ENCODE results near the gene CCDC160.
"Not testable (repeated sequence)": the region's sequence is repeated elsewhere in the genome, so short reads cannot be mapped to it uniquely, and the experiment has no call there.

CCDC160 gene

GRCh38 chrX:134236626-134237614 is at the start of gene CCDC160:
Gene CCDC160, plus strand, starts transcription at chrX:134237182. Its CDS starts 7,619 bp downstream, at chrX:134244801.
- DNase-seq (ENCODE audit: low read depth): no peak

- DNase-seq (ENCODE audit: low read depth): no peak
Measured at GRCh38 chrX:134191281-134191680, 45.7 kb upstream of the CCDC160 start.

- no peak for DNase-seq (ENCODE audit: low read depth)
Measured at GRCh38 chrX:134194915-134195314, 42.1 kb upstream of the CCDC160 start.

DNA sequence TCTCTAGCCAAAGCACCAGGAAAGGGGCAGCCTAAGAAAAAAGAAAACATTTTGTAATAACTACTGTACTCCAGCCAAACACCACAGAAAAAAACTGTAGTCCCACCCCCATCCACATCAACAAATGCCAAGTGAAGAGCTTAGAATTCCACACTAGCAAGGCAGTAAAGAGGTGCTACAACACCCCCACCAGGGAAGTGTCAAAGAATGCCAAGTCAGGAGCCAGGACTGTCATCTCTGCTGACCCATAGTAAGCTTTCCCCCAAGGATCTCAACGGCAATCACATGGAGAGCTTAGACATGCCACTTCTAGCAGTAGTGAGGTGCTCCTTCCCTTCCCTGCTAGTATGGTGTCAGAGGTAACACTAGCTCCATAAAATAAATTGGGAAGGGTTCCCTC is 34.4 kb upstream of the CCDC160 start:
- no peak for DNase-seq (ENCODE audit: low read depth)

DNA sequence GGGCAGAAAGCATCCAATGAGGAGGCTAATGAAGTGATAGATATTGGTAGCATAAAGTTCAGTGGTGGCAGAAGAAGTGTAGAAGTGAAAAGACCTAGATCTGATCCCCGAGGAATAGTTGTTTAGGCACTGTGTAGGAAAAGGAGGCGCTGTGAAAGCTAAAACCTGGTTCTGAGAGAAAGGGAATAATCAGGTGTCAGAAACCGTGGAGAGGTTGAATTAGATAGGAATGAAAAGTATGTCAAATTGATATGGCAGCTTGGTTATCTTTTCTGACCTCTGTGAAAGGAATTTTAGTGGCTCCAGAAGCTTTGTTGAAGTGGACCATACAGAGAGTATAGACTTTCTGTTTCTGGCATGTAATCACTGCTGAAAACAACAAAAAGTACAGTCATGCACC is 30.8 kb upstream of the CCDC160 start:
- no peak for DNase-seq (ENCODE audit: low read depth)

DNA sequence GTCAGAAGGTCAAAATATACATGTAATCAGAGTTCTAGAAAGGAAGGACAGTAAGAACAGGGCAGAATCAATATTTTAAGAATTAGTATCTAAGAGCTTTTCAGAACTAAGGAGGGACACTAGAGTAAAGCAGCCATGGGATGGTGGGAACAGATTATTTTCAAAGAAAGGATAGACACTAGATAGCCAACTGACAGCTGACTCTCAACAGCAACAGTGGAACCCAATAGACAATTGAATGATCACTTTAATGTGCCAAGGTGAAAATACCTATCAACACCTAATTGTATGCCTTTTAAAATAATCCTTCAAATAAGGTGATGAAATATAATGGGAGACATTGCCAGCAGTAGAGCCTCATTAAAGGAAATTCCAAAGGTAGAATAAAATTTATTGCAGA is 26.5 kb upstream of the CCDC160 start:
- DNase-seq (ENCODE audit: low read depth): no peak

GRCh38 chrX:134235236-134235635 is 1.7 kb upstream of the CCDC160 start:
- no peak for DNase-seq (ENCODE audit: low read depth)

GRCh38 chrX:134238144-134238543 is 1.2 kb downstream of the CCDC160 start:
- DNase-seq (ENCODE audit: low read depth): not testable (repeated sequence)

- no peak for DNase-seq (ENCODE audit: low read depth)
Measured at GRCh38 chrX:134239016-134239415, 2.0 kb downstream of the CCDC160 start.

DNA sequence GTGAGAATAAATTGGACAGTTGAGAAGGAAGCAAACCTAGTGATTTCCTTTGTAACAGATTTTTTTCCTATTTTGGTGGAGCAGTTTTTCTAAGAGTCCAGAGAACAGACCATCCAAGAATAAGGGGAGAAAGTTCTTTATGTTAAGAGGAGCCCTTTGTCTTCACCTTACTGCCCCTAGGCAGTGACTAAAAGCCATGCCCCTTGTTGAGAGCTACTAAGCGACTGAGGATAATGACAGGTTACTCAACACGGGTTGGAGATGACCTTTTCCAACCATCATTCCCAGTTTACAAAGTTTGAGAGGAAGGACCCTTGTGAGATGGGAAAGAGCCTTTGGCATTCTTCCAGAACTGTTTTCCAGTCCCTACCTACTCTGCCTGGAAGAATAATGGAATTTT is 3.2 kb downstream of the CCDC160 start:
- DNase-seq (ENCODE audit: low read depth): no peak

- no peak for DNase-seq (ENCODE audit: low read depth)
Measured at GRCh38 chrX:134241960-134242619, 5.1 kb downstream of the CCDC160 start.

DNA sequence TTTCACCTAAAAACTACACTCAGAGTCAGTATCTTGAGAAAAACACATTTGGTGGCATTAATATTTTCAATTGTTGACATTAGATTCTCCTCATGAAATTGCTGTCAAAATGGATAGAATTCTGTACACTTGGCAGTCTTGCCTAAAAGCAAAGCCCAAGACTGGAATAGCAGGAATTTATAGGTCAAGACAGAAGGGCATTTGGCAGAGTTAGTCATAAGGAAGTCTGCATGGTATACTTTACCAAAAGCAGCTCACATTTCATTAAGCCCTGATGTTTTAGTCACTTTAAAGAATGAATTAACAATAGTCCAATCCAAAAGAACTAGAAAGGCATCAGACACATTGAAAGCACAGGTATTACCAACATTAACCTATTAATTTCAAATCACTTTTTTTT is 7.1 kb downstream of the CCDC160 start:
- no peak for DNase-seq (ENCODE audit: low read depth)

- no peak for DNase-seq (ENCODE audit: low read depth)
Measured at GRCh38 chrX:134246282-134246681, 9.3 kb downstream of the CCDC160 start.

- no peak for DNase-seq (ENCODE audit: low read depth)
Measured at GRCh38 chrX:134247492-134247891, 10.5 kb downstream of the CCDC160 start.

DNA sequence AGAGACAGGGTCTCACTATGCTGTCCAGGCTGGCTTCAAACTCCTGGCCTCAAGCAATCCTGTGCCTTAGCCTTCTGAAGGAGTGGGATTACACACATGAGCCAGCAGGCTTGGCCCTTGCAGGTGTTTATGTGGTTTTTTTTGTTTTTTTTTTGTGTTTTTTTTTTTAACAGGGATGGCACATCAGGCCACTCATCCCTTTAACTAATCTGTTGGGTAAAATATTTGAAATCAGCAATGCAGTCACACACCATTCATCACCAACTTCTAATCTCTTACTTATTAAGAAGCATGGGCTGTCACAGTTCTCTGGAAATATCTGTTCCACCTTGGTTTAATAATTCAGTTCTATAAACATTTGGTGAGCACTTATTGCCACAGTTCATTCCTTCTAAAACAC is 12.3 kb downstream of the CCDC160 start:
- no peak for DNase-seq (ENCODE audit: low read depth)

DNA sequence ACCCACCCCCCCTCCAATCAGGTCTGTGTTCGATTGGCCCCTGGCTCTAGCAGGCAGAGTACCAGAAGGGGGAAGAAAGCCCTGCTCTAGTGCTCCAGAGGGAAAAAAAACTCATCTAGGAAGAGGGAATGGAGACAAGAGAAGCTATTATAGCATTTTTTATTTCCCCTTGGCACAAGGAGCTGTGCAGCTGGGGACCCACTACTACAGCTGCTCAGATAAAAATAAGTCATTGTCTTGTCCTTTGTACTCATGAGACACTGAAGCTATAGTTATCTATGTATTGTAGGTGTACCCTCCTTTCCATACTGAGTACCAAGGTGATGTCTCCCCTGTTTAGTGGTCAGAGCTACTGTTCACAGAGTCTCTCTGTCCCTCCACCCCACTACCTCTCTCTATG is 14.3 kb downstream of the CCDC160 start:
- DNase-seq (ENCODE audit: low read depth): no peak

- no peak for DNase-seq (ENCODE audit: low read depth)
Measured at GRCh38 chrX:134254511-134254910, 17.5 kb downstream of the CCDC160 start.

GRCh38 chrX:134255555-134255954 is 18.6 kb downstream of the CCDC160 start:
- DNase-seq (ENCODE audit: low read depth): no peak

GRCh38 chrX:134256684-134257083 is 19.7 kb downstream of the CCDC160 start:
- no peak for DNase-seq (ENCODE audit: low read depth)

DNA sequence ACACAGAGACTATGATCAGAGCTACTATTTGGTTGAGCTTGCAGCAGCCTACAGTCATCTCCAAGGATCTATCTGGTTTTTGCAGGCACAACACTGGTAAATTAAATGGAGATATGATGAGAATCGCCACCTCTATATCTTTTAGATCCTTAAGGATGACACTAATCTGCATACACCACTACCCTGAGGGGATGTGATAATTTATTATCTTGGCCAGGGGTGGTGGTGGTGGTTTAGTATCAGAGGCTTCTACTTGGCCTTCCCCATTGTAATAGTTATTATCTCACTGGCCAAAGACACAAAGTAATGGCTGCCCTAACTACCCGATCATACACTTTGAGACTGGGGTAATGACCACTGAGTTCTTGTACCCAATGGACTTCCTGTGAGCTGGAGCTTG is 21.2 kb downstream of the CCDC160 start:
- no peak for DNase-seq (ENCODE audit: low read depth)

DNA sequence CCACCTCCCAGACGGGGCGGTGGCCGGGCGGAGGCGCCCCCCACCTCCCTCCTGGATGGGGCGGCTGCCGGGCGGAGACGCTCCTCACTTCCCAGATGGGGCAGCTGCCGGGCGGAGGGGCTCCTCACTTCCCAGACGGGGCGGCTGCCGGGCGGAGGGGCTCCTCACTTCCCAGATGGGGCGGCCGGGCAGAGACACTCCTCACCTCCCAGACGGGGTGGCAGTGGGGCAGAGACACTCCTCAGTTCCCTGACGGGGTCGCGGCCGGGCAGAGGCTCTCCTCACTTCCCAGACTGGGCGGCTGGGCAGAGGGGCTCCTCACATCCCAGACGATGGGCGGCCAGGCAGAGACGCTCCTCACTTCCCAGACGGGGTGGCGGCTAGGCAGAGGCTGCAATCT is 49.0 kb downstream of the CCDC160 start:
- DNase-seq (ENCODE audit: low read depth): not testable (repeated sequence)

DNA sequence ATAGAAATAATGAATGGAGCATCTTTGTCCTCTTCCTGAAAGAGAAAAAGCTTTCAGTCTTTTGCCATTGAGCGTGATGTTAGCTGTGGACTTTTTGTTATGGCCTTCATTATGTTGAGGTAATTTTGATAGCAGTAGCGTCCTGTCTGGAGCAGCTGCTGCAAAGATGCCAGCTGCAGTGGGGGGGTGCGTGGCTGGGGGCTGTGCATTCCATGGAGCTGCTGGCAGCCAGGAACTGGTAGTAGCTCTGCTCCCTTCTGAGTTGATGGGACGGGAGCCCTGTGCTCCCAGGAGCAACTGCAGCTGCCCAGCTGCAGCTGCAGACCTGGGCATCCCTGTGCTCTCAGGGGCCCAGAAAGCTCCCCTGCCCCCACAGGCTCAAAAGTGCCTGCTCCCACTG is 50.4 kb downstream of the CCDC160 start:
- no peak for DNase-seq (ENCODE audit: low read depth)

- DNase-seq (ENCODE audit: low read depth): no peak
Measured at GRCh38 chrX:134294548-134294947, 57.6 kb downstream of the CCDC160 start.

All from stimulated activated CD8-positive, alpha-beta memory T cell treated with anti-CD3 and anti-CD28 coated beads, Interleukin-15, amount 100 ng/mL, for 24 hours (primary cell).